ENCODE results near the gene IRF1.

GRCh38 chr5:132498152-132498551, 7.6 kb upstream of the IRF1 start:
- TF ChIP-seq CTCF (IDR thresholded peaks at IDR 0.05) (no peak), POLR2A (IDR thresholded peaks at IDR 0.05) (no peak)
